Omental fat pad (tissue), 4 donors: ENCODE data around the gene SULF2. TPM values are rescaled to one million over a fixed set of nuclear protein-coding genes. Genes with fewer than 3 reads are reported as not detected.

Experiments used
- ATAC-seq: fragments of 150-250 bp; one replicate; pipeline ENCODE4 v1.9.1; 2016; ENCODE audit warnings: mild to moderate bottlenecking, moderate library complexity; ENCODE audit not compliant: low FRiP score
- DNase-seq: peaks from one replicate; pipeline ENCODE4 v3.0.0-alpha.2; 2019; ENCODE audit warnings: low spot score
- CTCF ChIP-seq, 3 donors: fragments of 450-650 bp; IDR thresholded peaks; one replicate each; pipeline ENCODE4 v1.5.1; 2016 to 2017; ENCODE audit warnings: antibody characterized with exemption in 3 of 3, mild to moderate bottlenecking in 3 of 3, moderate library complexity in 2 of 3
- total RNA-seq, 4 donors: library from RNA; depleted of rRNA; stranded (reverse); fragments of >200 nt; gene quantifications; one replicate each; pipeline ENCODE4 v1.1.0, GENCODE V29; 2016

SULF2 gene
- total RNA-seq, 4 donors from 2014 or later, result 51.8 to 100 (median 68.1) TPM

GRCh38 chr20:47701612-47702011 lies 83.7 kb downstream of the SULF2 start:
- ATAC-seq (no peak), DNase-seq (no peak)
- no peak for TF ChIP-seq CTCF (IDR thresholded peaks at IDR 0.05)

GRCh38 chr20:47700327-47700726 lies 85.0 kb downstream of the SULF2 start:
- no peak for ATAC-seq
- no peak for TF ChIP-seq CTCF (IDR thresholded peaks at IDR 0.05)
- no peak for DNase-seq

- TF ChIP-seq CTCF (IDR thresholded peaks at IDR 0.05), result no peak
- no peak for ATAC-seq
- no peak for DNase-seq
Measured at GRCh38 chr20:47699818-47700217, 85.5 kb downstream of the SULF2 start.

GRCh38 chr20:47698142-47698541 lies 87.1 kb downstream of the SULF2 start:
- no peak for TF ChIP-seq CTCF (IDR thresholded peaks at IDR 0.05)
- DNase-seq (no peak), ATAC-seq (no peak)

GRCh38 chr20:47696856-47697255 lies 88.4 kb downstream of the SULF2 start:
- no peak for TF ChIP-seq CTCF (IDR thresholded peaks at IDR 0.05)
- ATAC-seq (no peak), DNase-seq (no peak)

GRCh38 chr20:47694021-47694818 lies 91.1 kb downstream of the SULF2 start:
- ATAC-seq (no peak), DNase-seq (no peak)
- no peak for TF ChIP-seq CTCF (IDR thresholded peaks at IDR 0.05)

- DNase-seq (no peak), ATAC-seq (no peak)
- no peak for TF ChIP-seq CTCF (IDR thresholded peaks at IDR 0.05)
Measured at GRCh38 chr20:47691625-47692024, 93.7 kb downstream of the SULF2 start.
